ENCODE measurements around the gene TMED9. TPM values are rescaled to one million over a fixed set of nuclear protein-coding genes. Genes with fewer than 3 reads are reported as not detected.

Gene TMED9
- total and polyA plus RNA-seq, 2 experiments from 2014 or later, result 146 to 317 TPM

DNA sequence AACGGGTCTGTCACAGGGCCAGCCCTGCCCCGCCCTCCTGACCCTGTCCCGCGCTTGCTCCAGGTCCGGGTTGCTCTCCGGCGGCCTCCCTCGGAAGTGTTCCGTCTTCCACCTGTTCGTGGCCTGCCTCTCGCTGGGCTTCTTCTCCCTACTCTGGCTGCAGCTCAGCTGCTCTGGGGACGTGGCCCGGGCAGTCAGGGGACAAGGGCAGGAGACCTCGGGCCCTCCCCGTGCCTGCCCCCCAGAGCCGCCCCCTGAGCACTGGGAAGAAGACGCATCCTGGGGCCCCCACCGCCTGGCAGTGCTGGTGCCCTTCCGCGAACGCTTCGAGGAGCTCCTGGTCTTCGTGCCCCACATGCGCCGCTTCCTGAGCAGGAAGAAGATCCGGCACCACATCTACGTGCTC, 12.1 kb downstream of the TMED9 start:
- Histone ChIP-seq H3K4me1 (ENCODE audit: low read depth) (peaks cover 10% of the 10 kb centered on the region), H3K9me3 (ENCODE audit: low read depth) (no peaks in the 10 kb centered on the region), H3K36me3 (no peaks in the 10 kb centered on the region), H3K27ac (no peak overlapping the region), H3K27me3 (no peaks in the 10 kb centered on the region), H3K4me3 (no peak overlapping the region)
- TF ChIP-seq, protein P1, sequence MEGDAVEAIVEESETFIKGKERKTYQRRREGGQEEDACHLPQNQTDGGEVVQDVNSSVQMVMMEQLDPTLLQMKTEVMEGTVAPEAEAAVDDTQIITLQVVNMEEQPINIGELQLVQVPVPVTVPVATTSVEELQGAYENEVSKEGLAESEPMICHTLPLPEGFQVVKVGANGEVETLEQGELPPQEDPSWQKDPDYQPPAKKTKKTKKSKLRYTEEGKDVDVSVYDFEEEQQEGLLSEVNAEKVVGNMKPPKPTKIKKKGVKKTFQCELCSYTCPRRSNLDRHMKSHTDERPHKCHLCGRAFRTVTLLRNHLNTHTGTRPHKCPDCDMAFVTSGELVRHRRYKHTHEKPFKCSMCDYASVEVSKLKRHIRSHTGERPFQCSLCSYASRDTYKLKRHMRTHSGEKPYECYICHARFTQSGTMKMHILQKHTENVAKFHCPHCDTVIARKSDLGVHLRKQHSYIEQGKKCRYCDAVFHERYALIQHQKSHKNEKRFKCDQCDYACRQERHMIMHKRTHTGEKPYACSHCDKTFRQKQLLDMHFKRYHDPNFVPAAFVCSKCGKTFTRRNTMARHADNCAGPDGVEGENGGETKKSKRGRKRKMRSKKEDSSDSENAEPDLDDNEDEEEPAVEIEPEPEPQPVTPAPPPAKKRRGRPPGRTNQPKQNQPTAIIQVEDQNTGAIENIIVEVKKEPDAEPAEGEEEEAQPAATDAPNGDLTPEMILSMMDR (IDR thresholded peaks at IDR 0.05; ENCODE audit: low read depth, low read length), result no peak
- DNase-seq (ENCODE audit: low read depth in 1 of 2, low spot score in 1 of 2), result no peak

GRCh38 chr5:177604656-177605055, 12.7 kb downstream of the TMED9 start:
- DNase-seq (ENCODE audit: low read depth in 1 of 2, low spot score in 1 of 2), result no peak
- Histone ChIP-seq H3K4me1 (ENCODE audit: low read depth) (peaks cover 10% of the 10 kb centered on the region), H3K27ac (no peak overlapping the region), H3K9me3 (ENCODE audit: low read depth) (no peaks in the 10 kb centered on the region), H3K4me3 (no peak overlapping the region), H3K27me3 (no peaks in the 10 kb centered on the region), H3K36me3 (no peaks in the 10 kb centered on the region)
- TF ChIP-seq, protein P1 (IDR thresholded peaks at IDR 0.05; ENCODE audit: low read depth, low read length), result no peak

GRCh38 chr5:177605078-177605477, 13.1 kb downstream of the TMED9 start:
- no peak for DNase-seq (ENCODE audit: low read depth in 1 of 2, low spot score in 1 of 2)
- Histone ChIP-seq H3K4me3 (no peak overlapping the region), H3K4me1 (ENCODE audit: low read depth) (peaks cover 10% of the 10 kb centered on the region), H3K27me3 (no peaks in the 10 kb centered on the region), H3K27ac (no peak overlapping the region), H3K36me3 (no peaks in the 10 kb centered on the region), H3K9me3 (ENCODE audit: low read depth) (no peaks in the 10 kb centered on the region)
- TF ChIP-seq, protein P1 (IDR thresholded peaks at IDR 0.05; ENCODE audit: low read depth, low read length), result no peak

GRCh38 chr5:177605667-177606066, 13.7 kb downstream of the TMED9 start:
- H3K4me1 ChIP-seq (ENCODE audit: low read depth), result peaks cover 10% of the 10 kb centered on the region
- H3K9me3 ChIP-seq (ENCODE audit: low read depth), result no peaks in the 10 kb centered on the region
- no peaks in the 10 kb centered on the region for H3K27me3 ChIP-seq
- TF ChIP-seq, protein P1 (IDR thresholded peaks at IDR 0.05; ENCODE audit: low read depth, low read length), result no peak
- H3K4me3 ChIP-seq, result no peak overlapping the region
- no peak for DNase-seq (ENCODE audit: low read depth in 1 of 2, low spot score in 1 of 2)
- H3K36me3 ChIP-seq, result no peaks in the 10 kb centered on the region
- H3K27ac ChIP-seq, result no peak overlapping the region

DNA sequence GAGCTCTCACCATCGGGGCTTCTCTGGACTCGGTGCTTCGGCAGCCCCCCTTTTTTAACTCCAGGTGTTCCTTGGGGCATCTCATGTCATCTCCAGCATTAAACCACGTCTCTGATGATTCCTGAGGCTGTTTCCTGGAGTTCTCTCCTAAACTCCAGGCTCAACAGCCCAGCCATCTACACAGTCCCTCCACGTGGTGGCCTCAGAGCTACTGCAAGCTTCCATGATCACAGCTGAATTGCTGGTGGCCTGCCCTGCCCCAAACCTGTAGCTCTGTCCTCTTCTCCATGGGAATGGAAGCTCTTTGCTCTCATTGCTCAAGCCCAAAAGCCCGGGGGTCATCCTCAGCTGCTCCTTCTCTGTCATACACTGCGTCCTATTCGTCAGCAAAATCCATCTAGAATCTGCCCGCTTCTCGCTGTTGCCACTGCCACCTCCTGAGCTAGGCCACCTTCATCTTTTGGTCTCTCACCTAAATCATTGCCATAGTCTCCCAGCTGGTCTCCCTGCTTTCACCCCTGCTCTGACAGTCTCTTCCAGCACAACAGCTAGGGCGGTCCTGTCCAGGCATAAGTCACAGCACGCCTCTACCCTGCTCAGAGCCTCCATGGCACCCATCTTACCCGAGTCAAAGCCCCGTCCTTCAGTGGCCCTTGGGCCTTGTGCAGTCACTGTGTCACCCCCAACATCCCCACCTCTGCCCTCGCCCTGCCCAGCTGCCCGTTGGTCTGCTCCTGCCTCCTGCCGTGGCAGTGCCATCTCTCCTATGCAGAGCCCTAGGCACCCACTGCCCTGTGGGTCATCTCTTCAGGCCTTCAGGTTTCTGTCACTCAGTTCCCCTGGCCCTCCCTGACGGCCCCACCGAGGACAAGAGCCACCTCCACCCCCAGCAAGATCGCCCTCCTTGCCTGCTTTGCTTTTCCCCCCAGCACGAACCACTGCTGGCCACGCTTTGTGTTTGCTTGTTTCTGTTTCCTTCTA, 14.4 kb downstream of the TMED9 start:
- Histone ChIP-seq H3K4me3 (no peak overlapping the region), H3K27me3 (no peaks in the 10 kb centered on the region), H3K4me1 (ENCODE audit: low read depth) (peaks cover 6% of the 10 kb centered on the region), H3K36me3 (no peaks in the 10 kb centered on the region), H3K27ac (peak overlapping the region; percentile 88), H3K9me3 (ENCODE audit: low read depth) (no peaks in the 10 kb centered on the region)
- TF ChIP-seq, protein P1 (IDR thresholded peaks at IDR 0.05; ENCODE audit: low read depth, low read length), result no peak
- DNase-seq (ENCODE audit: low read depth in 1 of 2, low spot score in 1 of 2), result no peak
